Thyroid gland (tissue), 4 donors: ENCODE results near the gene RRP8. TPM values are rescaled to one million over a fixed set of nuclear protein-coding genes. Genes with fewer than 3 reads are reported as not detected.

ENCODE experiments used
- DNase-seq, 2 donors: peaks; one replicate each; pipeline ENCODE4 v3.0.0-alpha.2; 2019
- H3K27ac ChIP-seq, 3 donors: fragments of 200-600 bp; sonication (generic); 1 replicate in 2 of 3; 2 replicates in 1 of 3; pipeline ENCODE4 v1.5.1; 2016 to 2019; ENCODE audit warnings: mild to moderate bottlenecking in 1 of 3, moderate library complexity in 1 of 3
- H3K27me3 ChIP-seq: fragments of 200-600 bp; sonication (generic); one replicate; pipeline ENCODE4 v1.5.1; 2019
- H3K36me3 ChIP-seq, 2 donors: fragments of 200-600 bp; sonication (generic); one replicate each; pipeline ENCODE4 v1.5.1; 2016 to 2019
- H3K4me1 ChIP-seq, 2 donors: fragments of 200-600 bp; sonication (generic); one replicate each; pipeline ENCODE4 v1.5.1; 2017 to 2019
- H3K4me3 ChIP-seq, 3 donors: fragments of 200-600 bp; sonication (generic); replicated peaks in 1 of 3; 1 replicate in 2 of 3; 2 replicates in 1 of 3; pipeline ENCODE4 v1.5.1; 2016; ENCODE audit warnings: mild to moderate bottlenecking in 1 of 3
- H3K9me3 ChIP-seq: fragments of 200-600 bp; sonication (generic); one replicate; pipeline ENCODE4 v1.5.1; 2017
- CTCF ChIP-seq, 6 experiments: fragments of 200-600 bp in 3 of 6; fragments of 450-650 bp in 3 of 6; sonication (generic) in 3 of 6; IDR thresholded peaks; one replicate each; pipeline ENCODE4 v1.5.1; 2016 to 2019; ENCODE audit warnings: antibody characterized with exemption in 6 of 6, mild to moderate bottlenecking in 2 of 6, inconsistent platforms in 1 of 6, moderate library complexity in 1 of 6
- POLR2A ChIP-seq, 2 donors: fragments of 450-650 bp; IDR thresholded peaks; one replicate each; pipeline ENCODE4 v1.6.1; 2017; ENCODE audit warnings: antibody characterized with exemption in 2 of 2, mild to moderate bottlenecking in 2 of 2, moderate library complexity in 1 of 2
- WGBS, 2 donors: methylation state at CpG; one replicate each; pipeline ENCODE4 v1.1.5; 2017; 5-methylcytosine and 5-hydroxymethylcytosine counted together
- intact Hi-C: fragments of 100-400 bp; cut with DNase I; formaldehyde crosslinking; loops from one replicate; pipeline ENCODE4 v1.15.1; 2023
- total RNA-seq, 4 donors: library from RNA; depleted of rRNA; stranded (reverse); fragments of >200 nt; gene quantifications; one replicate each; pipeline ENCODE4 v1.2.3, GENCODE V29; 2016

The RRP8 gene
- total RNA-seq, 4 donors from 2014 or later: 12.9 to 36.7 (median 18.8) TPM

DNA sequence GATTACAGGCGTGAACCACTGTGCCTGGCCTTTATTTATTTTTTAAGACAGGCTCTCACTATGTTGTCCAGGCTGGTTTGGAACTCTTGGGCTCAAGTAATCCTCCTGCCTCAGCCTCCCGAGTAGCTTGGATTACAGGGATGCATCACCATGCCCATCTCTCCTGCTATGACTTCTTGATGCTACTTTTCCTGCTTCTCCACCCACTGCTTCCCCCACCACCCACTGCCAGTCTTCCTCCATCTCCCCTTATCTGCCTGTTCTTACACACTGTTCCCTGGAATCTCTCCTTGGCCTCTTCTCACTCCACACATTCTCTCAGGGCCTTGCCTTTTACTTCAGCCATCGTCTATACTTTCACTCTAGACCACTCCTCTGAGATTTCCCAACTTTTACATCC lies 33.1 kb upstream of the RRP8 start:
- intact Hi-C loops: no loop called here
- no peaks in the 10 kb centered on the region for H3K9me3 ChIP-seq
- TF ChIP-seq POLR2A (IDR thresholded peaks at IDR 0.05) (no peak), CTCF (IDR thresholded peaks at IDR 0.05) (no peak)
- 92 to 94% methylated on average over 3 of the region's 3 CpGs for WGBS, 2 donors
- no peak overlapping the region for H3K27ac ChIP-seq
- no peak overlapping the region for H3K4me3 ChIP-seq
- no peak for DNase-seq
- H3K36me3 ChIP-seq: no peaks in the 10 kb centered on the region
- H3K27me3 ChIP-seq: no peaks in the 10 kb centered on the region
- H3K4me1 ChIP-seq: peaks cover 11 to 34% of the 10 kb centered on the region in 2 donors

- peaks cover 11 to 41% of the 10 kb centered on the region in 2 donors for H3K4me1 ChIP-seq
- intact Hi-C loops: no loop called here
- TF ChIP-seq POLR2A (IDR thresholded peaks at IDR 0.05) (no peak), CTCF (IDR thresholded peaks at IDR 0.05) (no peak)
- WGBS, 2 donors: 56 to 63% methylated on average over 9 to 10 of the region's 10 CpGs
- H3K27me3 ChIP-seq: no peaks in the 10 kb centered on the region
- no peaks in the 10 kb centered on the region for H3K36me3 ChIP-seq
- no peaks in the 10 kb centered on the region for H3K9me3 ChIP-seq
- H3K4me3 ChIP-seq: no peak overlapping the region
- peak in 1 of 2 donors; percentile 30 for DNase-seq
- peak overlapping the region in 1 of 3 donors; percentile 23 for H3K27ac ChIP-seq
These were observed 31.9 kb upstream of the RRP8 start for GRCh38 chr11:6635082-6635932.

DNA sequence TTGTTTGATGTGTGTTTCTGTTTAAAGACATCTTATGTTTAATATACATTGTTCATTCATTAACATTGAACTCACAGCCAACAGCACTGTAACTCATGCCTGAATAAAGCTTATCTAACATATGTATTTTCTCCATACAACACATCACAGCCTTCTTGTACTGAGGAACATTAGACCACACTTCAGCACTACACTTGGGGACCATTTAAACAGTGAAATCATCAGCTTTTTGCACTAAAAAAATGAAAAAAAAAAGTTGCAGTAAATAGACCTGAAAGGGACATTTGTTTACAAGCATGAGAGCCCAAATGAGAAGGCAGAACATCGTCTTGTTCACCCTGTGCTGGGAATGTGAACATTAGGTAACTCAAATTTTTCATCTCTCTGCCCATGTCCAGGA lies 31.1 kb upstream of the RRP8 start:
- no peak for DNase-seq
- Histone ChIP-seq H3K36me3 (no peaks in the 10 kb centered on the region), H3K27ac (peak overlapping the region in 1 of 3 donors; percentile 23), H3K27me3 (no peaks in the 10 kb centered on the region), H3K4me1 (peaks cover 11 to 41% of the 10 kb centered on the region in 2 donors), H3K4me3 (no peak overlapping the region), H3K9me3 (no peaks in the 10 kb centered on the region)
- intact Hi-C loops: no loop called here
- 81 to 83% methylated on average over 1 of the region's 1 CpG for WGBS, 2 donors
- TF ChIP-seq CTCF (IDR thresholded peaks at IDR 0.05) (no peak), POLR2A (IDR thresholded peaks at IDR 0.05) (no peak)

DNA sequence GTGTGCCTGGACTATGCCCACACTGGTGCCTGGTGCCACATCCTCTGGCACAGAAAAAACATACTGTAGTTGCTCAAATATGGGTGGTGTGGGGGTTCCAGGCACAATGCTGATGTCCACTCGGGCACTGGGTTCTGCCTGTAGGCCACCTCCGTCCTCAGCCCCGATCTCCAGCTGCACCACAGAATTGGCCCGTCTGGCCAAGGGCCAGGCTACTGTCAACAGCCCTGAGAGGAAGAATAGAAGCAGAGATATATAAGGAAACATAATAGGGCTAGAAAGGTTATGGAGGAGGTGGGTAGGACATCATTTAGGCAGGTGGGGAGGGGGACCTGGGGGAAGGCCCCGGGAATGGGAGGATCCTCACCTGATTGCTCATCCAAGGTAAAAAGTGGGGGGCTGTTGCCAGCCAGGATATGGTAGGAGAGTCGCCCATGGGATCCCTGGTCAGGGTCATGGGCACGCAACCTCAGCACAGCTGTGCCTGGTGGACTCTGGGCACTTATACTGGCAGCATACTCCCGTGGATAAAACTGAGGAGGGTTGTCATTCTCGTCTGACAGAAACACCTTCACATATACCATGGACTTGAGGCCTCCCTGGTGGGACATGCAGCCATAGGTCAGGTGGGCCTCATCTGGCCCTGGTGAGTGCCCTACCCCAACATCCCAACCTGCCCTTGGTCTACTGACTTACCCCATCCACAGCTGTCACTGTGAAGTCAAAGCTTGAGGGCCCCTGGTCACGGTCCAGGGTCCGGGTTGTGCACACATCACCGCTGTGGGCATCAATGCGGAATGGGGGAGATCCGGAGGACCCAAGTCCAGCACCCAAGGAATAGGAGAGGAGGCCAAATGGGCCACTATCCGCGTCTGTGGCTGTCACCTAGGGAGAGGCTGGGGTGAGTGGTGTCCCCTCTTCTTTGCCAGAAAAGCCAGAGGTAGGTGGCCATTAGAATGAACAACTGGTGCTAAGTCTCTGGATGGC lies 30.3 kb upstream of the RRP8 start:
- H3K27ac ChIP-seq: peak overlapping the region in 1 of 3 donors; percentile 23
- H3K4me1 ChIP-seq: peaks cover 11 to 41% of the 10 kb centered on the region in 2 donors
- no peak for TF ChIP-seq CTCF (IDR thresholded peaks at IDR 0.05)
- no peak for TF ChIP-seq POLR2A (IDR thresholded peaks at IDR 0.05)

More for the DNA sequence above, 30.3 kb upstream of the RRP8 start:
- no peaks in the 10 kb centered on the region for H3K36me3 ChIP-seq
- WGBS, 2 donors: 89% methylated on average over 16 of the region's 16 CpGs
- no peak for DNase-seq
- H3K27me3 ChIP-seq: no peaks in the 10 kb centered on the region
- H3K9me3 ChIP-seq: no peaks in the 10 kb centered on the region
- no peak overlapping the region for H3K4me3 ChIP-seq
- intact Hi-C loops: no loop called here
